Left cardiac atrium (tissue), 4 donors: Measurements from ENCODE around the gene PITPNM3. TPM values are rescaled to one million over a fixed set of nuclear protein-coding genes. Genes with fewer than 3 reads are reported as not detected.

Source experiments
- ATAC-seq, 2 donors: fragments of 200-7000 bp; cut with Tn5 transposase; one replicate each; pipeline ENCODE4 v1.9.1; 2020; ENCODE audit warnings: mild to moderate bottlenecking in 2 of 2, moderate library complexity in 2 of 2
- DNase-seq: peaks from one replicate; pipeline ENCODE4 v3.0.0-alpha.2; 2020
- intact Hi-C, 2 donors: fragments of 100-400 bp; cut with DNase I; formaldehyde crosslinking; loops; one replicate each; pipeline versions ENCODE4 v1.14.1 to v1.15.1; 2022 to 2023
- total RNA-seq, 2 donors: library from RNA; stranded (reverse); fragmentation: NEBNext Ultra II Directional; extraction: Animal tissue kit (Norgen Biotek cat#: 25700); gene quantifications; one replicate each; pipeline ENCODE4 v1.2.1, GENCODE V29; 2021
- donor health status: DM: no; HTN: yes; CAD: no.
- donor health status: DM: no; HTN: yes; CAD: no; lungs with severe emphysema.
- donor health status: DM: yes; HTN: yes; CAD: no.
- donor health status: Dilated cardiomyopathy.

PITPNM3 gene
- total RNA-seq, 2 donors from 2014 or later = 3.1 to 3.4 TPM

DNA sequence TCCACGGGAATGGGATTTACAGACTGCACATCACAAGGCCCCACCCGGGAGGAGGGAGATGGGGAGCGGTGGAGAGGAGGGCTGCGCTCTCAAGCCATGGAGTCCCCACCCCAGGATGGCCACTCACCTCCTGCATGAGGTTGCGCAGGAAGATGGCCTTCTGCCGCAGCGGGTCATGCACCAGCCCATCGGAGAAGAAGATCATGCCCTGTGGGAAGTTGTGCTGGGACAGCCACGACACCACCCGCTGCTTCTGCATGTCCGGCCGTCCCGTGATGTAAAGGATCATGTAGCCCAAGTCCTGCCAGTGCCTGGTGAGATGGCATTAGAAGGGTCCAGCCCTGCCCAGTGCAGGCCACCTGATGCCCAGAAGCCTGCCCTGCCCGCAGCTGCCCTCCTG, 95.1 kb downstream of the PITPNM3 start:
- ATAC-seq = no peak
- DNase-seq = no peak
- intact Hi-C loops = no loop called here

DNA sequence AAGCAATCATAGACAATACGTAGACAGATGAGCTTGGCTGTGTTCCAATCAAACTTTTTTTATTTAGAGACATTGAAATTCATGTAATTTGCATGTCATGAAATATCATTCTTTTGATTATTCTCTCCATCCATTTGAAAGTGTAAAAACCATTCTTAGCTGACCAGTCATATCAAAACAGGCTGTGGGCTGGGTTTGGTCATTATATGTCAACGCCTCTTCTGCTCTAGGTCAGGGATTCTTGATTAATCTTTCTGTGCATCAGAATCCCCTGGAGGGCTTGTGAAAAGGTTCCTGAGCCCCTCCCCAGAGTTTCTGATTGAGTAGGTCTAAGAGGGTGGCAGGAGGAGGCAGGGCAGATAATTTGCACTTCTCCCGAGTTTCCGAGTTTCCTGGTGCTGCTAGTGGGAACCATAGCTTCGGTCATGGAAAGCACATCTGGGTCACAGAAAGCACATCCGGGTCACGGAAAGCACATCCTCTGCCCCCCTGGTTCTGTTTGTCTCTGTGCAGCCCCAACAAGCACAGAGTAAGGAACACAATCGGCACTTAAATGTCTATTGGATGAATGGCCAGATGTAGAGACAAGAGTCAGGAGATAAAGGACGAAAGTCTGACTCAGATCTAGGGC, 95.7 kb downstream of the PITPNM3 start:
- intact Hi-C loops = no loop called here
- DNase-seq = no peak
- no peak for ATAC-seq

DNA sequence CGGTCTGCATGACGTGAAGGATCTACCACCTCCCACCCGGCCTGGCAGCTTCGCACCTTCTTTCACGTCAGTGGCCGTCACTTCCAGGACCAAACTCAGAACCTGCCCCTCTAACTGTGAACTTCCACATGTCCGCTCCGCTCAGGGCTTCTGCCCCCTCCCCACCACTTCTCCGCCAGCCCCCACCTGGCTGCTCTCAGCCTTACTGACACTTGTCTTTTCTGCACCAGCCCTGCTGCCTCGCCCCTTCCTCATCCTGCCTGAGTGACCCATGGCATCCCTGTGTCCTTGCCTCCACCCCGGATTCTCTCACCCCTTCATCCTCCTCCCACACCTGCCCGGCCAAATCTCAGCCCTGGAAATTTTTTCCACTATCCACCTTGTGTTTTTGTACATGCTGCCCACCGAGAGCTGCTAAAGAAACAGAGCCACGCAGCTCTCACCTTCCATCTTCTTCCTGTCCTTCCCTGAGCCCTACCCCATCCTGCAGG, 97.8 kb downstream of the PITPNM3 start:
- intact Hi-C loops = no loop called here
- DNase-seq (no peak), ATAC-seq (no peak)

- no peak for DNase-seq
- no peak for ATAC-seq
- intact Hi-C loops = no loop called here
Measured at GRCh38 chr17:6457688-6458459, 98.5 kb downstream of the PITPNM3 start.

DNA sequence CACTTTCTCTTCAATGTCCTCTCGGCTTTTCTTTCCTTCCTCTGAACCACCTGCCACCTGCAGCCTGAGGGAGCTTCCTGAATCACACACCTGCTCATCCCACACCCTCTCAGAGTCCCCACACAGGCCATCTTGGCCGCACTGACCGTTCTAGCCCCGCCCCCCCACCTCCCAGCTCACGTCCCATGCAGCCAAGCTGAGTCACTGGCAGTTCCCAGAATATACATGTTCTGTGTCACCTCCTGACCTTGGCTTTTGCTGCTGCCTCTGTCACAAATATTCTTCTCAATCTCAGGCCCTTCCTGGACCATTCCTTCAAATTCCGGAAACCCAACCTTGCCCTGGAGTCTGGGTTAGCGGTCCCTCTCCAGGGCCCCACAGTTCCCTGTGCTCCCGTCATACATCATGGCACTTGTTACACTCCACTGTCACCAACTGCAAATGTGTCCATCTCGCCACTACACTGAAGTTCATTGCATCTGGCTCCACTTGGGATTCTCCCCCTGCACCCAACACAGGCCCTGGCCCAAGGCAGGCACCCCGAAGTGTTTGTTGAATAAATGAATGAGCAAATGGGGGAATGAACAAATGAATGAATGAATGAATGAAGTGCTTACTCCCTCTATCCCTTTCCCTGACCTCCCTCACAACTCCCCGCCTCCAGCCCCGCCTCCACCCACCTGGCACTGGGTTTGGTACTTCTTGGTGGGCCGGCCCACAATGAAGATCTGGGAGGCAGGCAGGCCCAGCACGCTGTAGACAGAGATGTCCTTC, 99.3 kb downstream of the PITPNM3 start:
- peak in 1 of 2 donors; percentile 60 for ATAC-seq
- peak; percentile 47 for DNase-seq
- intact Hi-C loops = no loop called here

- ATAC-seq (no peak), DNase-seq (no peak)
- intact Hi-C loops = no loop called here
Measured at GRCh38 chr17:6456321-6456720, 100.0 kb downstream of the PITPNM3 start.

DNA sequence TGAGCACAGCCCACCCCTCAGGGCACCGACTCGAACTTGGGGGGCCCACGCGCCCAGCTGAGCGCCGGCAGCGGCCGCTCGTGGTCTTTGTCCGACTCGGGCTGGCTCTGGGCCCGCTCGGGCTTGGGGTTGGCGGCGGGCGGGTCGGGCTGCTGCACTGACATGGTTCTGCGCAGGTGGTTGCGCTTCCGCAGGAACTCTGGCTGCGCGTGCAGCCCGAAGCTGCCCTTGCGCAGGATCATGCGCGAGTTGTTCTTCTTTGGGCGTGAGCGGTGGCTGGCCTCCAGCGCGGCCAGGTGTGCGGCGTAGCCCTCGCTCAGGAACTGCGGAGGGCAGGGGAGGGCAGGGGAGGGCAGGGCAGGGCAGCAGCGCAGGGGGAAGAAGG, 101.0 kb downstream of the PITPNM3 start:
- ATAC-seq (peak; percentile 41 to 51), DNase-seq (no peak)
- intact Hi-C loops = no loop called here

DNA sequence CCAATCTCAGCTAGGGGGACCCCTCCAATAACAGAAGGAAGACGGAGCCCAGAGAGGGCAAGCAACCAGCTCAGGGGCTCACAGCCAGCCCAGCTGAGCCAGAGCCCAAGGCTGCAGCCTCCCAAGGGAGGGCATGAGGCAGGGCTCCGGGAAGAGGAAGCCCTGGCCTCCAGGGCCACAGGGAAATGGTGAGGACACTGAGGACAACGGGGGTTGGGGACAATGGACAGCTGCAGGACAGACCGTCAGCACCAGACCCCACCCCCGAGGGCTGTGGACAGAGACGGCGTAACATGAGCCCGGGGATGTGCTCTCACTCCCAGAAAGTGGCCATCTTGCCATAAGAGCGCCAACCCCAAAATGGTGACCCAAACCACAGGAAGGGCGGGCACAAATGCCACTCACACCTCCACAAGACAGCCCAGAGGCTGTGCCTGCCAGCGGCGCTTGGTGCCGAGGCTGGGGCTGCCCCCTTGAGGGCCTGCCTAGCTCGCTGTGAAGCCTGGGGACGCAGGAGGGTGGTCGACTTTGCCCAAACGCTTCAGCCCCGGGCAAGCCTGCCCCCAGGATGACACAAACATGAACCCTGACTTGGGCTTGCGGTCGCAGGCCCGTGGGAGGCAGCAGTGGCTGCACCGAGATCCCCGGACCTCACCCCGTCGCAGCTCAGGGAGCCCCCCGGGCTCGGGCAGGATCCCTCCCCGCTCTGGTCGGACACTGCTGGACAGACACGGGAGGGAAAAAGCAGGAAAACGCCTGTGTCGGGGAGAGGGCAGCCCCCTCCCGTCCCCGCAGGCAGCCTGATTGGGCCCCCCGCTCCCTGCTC, 101.6 kb downstream of the PITPNM3 start:
- intact Hi-C loops = no loop called here
- DNase-seq (no peak), ATAC-seq (no peak)

DNA sequence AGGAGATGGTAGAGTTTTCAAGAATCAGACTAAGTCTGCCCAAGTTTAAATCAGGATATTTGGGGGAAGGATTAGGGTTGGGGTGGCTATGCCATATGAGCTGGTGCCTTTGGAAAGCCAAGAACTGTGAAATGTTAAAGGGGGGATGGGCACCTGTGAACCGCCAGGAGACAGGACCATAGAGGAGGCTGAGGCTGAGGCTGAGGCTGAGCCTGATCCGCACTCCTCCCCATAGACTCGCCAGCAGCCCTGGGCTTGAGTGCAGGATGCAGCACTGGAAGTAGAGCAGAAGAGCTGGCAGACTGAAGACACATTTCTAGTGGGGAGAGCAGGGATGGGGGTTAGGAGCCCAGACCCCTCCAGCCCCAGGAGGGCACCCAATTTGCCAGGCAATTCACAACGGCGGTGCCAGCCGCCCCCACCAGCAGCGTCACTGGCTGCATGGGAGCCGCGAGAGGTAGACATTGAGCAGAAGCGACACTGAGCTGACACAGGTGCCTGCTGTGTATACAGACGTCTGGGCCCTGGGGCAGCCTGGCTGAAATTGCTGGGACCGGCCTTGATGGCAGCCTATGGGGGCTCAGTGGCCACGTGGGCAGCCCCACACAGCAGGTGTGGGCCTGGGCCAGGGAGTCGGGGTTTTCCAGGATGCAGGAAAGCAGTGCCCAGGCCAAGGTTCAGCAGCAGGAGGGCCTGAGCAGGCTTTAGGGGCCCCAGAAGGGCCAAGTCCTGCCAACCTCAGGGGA, 102.9 kb downstream of the PITPNM3 start:
- intact Hi-C loops = no loop called here
- DNase-seq (no peak), ATAC-seq (no peak)

DNA sequence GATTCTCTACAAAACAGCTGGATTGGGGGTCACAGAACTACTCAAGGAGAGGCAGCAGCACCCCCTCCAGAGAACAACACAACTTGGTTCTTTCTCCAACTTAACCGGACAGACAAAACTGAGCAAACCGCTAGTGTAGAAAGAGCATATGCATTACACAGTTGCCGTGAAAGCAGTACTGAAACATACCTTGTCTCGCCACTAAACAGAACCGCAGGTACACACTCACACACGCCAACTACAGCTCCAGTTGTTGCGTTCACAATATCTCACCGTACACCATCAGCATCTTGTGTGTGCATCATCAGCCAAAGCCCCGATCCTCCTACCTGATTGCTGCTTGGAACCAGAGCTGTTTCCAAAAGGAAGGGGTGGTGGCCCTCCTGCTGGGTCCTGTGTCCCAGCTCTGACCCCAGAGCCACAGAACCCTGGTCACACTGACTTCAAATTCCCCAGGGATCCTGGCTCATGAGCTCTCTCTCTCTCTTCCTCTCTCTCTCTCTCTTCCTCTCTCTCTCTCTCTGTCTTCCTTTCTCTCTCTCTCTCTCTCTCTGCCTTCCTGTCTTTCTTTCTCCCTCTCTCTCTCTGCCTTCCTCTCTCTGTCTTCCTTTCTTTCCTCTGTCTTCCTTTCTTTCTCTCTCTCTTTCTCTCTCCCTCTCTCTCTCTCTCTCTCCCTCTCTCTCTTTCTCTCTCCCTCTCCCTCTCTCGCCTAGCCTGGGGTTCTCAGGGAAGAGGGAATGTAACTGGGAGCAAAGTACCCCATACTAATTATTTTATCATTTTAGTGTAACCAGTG, 103.7 kb downstream of the PITPNM3 start:
- intact Hi-C loops = no loop called here
- no peak for DNase-seq
- ATAC-seq = no peak

DNA sequence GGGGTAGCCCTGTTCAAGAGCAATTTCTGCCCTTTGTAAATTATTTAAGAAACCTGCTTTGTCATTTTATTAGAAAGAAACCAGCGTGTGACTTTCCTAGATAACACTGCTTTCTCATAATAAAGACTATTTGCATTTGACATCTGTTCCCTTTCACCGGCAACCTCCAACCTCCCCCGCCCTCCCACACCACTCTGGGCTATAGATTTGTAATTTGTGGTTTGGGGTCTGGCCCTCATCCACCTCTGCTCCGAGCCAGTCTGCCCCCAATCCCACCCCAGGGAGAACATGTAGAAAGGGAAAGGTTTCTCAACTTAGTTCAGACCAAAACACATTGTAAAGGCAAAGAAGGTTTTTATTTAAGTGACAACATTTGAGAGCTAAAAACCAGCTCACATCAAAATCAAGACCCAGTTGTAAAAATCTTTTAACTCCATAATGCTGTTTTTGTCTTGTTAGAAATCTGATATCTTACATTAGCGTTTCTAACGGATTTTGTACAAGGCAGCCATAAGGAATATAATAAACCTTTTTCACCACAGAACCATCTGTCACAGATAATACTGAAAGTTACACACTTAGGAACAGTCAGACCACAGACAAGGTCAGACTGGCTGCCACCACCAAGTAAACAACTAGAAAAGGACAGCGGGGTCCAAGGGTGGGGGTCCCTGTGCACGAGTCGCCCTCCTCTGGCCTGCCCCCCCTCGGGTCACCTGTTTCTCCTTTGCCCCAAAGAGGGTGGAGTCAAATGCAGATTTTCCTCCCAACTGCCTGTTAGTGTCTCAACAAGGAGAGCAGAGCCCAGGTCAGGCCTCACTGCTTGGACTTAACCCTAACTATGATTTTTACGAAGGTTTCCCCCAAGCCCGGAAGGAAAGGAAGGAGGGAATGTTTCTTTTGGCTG, 105.2 kb downstream of the PITPNM3 start:
- DNase-seq = no peak
- intact Hi-C loops = no loop called here
- ATAC-seq = no peak

GRCh38 chr17:6449307-6449706, 107.0 kb downstream of the PITPNM3 start:
- ATAC-seq (no peak), DNase-seq (no peak)
- intact Hi-C loops = no loop called here

- intact Hi-C loops = no loop called here
- no peak for ATAC-seq
- no peak for DNase-seq
Measured at GRCh38 chr17:6448473-6448872, 107.9 kb downstream of the PITPNM3 start.

DNA sequence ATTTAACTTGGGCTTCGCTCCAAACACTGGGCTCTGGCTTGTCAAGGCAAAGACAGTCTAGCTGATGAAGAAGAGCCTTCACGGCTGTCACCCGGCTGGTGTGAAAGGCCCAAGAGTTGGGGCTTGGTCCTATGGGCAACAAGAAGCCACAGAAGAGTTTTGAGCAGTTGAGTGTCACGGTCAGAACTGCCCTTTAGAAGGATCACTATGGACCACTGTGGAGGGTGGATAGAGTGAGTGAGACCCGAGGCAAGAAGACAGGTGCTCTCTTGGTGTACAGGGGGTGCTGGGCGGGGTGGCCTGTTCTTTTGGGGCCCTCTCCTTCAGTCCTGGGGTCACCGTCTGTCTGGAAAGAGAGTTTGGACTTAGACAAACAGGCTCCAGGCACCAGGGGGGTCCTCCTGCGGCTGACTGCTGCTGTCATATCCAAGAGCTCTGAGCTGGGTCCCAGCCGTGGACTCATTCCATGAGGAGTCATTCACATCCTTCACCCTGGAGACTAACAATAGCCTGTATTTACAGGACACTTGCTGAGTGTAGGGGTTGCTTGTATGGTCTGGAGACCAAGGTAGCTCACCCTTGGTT, 109.7 kb downstream of the PITPNM3 start:
- DNase-seq = no peak
- intact Hi-C loops = no loop called here
- ATAC-seq = no peak

DNA sequence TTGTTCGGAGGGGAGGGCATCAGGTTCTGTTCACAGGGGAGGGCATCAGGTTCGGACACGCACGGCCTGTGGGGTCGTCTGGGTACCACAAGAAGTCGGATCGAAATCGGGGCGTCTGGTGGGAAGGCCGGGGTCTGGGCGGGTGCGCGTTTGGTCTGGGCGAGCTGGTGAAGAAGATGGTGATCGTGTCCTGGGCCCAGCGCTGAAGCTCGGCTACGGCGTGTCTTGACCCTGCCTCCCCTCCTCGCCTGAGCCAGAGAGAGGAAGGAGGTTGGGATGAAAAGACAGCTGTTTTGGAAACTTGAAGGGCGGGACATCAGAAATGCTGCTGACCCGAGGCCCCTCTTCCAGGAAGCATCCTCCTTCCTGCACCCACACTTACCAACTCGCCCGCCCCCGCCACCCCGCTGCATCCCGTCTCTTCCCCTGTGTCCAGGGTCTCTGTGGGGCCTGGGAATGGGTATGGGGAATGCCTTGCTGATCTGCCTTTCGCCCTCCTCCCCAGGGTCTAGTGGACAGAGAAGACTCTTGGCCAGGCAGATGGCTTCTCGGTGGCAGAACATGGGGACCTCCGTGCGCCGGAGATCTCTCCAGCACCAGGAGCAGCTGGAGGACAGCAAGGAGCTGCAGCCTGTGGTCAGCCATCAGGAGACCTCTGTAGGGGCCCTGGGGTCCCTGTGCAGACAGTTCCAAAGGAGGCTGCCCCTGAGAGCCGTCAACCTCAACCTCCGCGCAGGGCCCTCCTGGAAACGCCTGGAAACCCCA, 111.6 kb downstream of the PITPNM3 start:
- ATAC-seq (no peak), DNase-seq (no peak)
- intact Hi-C loops = no loop called here
